ENCODE data around the gene CLVS2.

The CLVS2 gene

GRCh38 chr6:123085403-123085802 lies 89.4 kb downstream of the CLVS2 start:
- no peaks in the 10 kb centered on the region for H3K27me3 ChIP-seq (replicated peaks; ENCODE audit: insufficient read depth, low read length)
- no peak overlapping the region for H3K27ac ChIP-seq (ENCODE audit: low read length)
- no peak overlapping the region for H3K4me2 ChIP-seq (ENCODE audit: low read depth, low read length)
- peaks cover 16% of the 10 kb centered on the region for H3K4me1 ChIP-seq (ENCODE audit: low read length)
- no peaks in the 10 kb centered on the region for H4K20me1 ChIP-seq (ENCODE audit: insufficient read depth, low read length)
- no peaks in the 10 kb centered on the region for H3K9me3 ChIP-seq (replicated peaks; ENCODE audit: insufficient read depth, low read length)
- no peaks in the 10 kb centered on the region for H3K36me3 ChIP-seq (replicated peaks; ENCODE audit: insufficient read depth, low read length)
- H3K9ac ChIP-seq (ENCODE audit: low read length), result no peak overlapping the region
- no peaks in the 10 kb centered on the region for H3K79me2 ChIP-seq (ENCODE audit: low read length)
- H3K4me3 ChIP-seq (ENCODE audit: low read length), result no peak overlapping the region
- H3K9me2 ChIP-seq (replicated peaks; ENCODE audit: insufficient read depth, low read length), result no peaks in the 10 kb centered on the region
- H3F3A ChIP-seq (ENCODE audit: insufficient read depth, low read length), result peaks cover 11% of the 10 kb centered on the region
- no peak for DNase-seq
- H2AFZ ChIP-seq (ENCODE audit: low read length), result no peak overlapping the region
- TF ChIP-seq EZH2phosphoT487 (IDR thresholded peaks at IDR 0.05; ENCODE audit: low read length), result no peak
- no peak for TF ChIP-seq CTCF (IDR thresholded peaks at IDR 0.05; ENCODE audit: low read length)
- TF ChIP-seq EZH2 (optimal IDR thresholded peaks at IDR 0.05; ENCODE audit: low read depth, low read length), result no peak

DNA sequence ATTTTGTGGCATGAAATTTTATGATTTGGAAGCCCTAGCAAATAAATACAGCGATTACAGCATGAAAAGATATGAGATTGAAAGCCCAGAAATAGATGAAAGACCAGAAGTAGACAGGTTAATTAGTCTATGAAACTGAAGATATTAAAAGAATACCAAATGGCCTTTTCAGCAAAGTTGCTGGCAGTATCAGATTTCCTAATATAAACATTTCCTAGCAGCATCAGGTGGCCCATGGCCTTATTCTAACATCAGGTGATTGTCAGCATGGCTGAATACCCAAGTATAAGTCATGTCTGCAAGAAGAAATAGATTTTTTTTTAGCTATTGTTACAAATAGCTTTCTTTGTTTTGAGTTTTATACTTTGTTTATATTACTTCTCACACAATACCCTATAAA lies 93.2 kb downstream of the CLVS2 start:
- no peaks in the 10 kb centered on the region for H3K9me2 ChIP-seq (replicated peaks; ENCODE audit: insufficient read depth, low read length)
- H3K79me2 ChIP-seq (ENCODE audit: low read length), result no peaks in the 10 kb centered on the region
- no peaks in the 10 kb centered on the region for H3K9me3 ChIP-seq (replicated peaks; ENCODE audit: insufficient read depth, low read length)
- H2AFZ ChIP-seq (ENCODE audit: low read length), result 0 out of 2 replicates have a peak overlapping the region, but pooled peaks have one; percentile 23
- H3K4me2 ChIP-seq (ENCODE audit: low read depth, low read length), result peak overlapping the region; percentile 57
- no peak overlapping the region for H3K4me3 ChIP-seq (ENCODE audit: low read length)
- peak overlapping the region; percentile 69; the same call in 1 of the 2 replicates for H3K27ac ChIP-seq (ENCODE audit: low read length)
- H4K20me1 ChIP-seq (ENCODE audit: insufficient read depth, low read length), result no peaks in the 10 kb centered on the region
- TF ChIP-seq EZH2 (optimal IDR thresholded peaks at IDR 0.05; ENCODE audit: low read depth, low read length) (no peak), EZH2phosphoT487 (IDR thresholded peaks at IDR 0.05; ENCODE audit: low read length) (no peak), CTCF (IDR thresholded peaks at IDR 0.05; ENCODE audit: low read length) (no peak)
- peaks cover 16% of the 10 kb centered on the region for H3F3A ChIP-seq (ENCODE audit: insufficient read depth, low read length)
- DNase-seq, result peak; percentile 54
- no peaks in the 10 kb centered on the region for H3K27me3 ChIP-seq (replicated peaks; ENCODE audit: insufficient read depth, low read length)
- no peak overlapping the region for H3K9ac ChIP-seq (ENCODE audit: low read length)
- no peaks in the 10 kb centered on the region for H3K36me3 ChIP-seq (replicated peaks; ENCODE audit: insufficient read depth, low read length)
- peaks cover 47% of the 10 kb centered on the region for H3K4me1 ChIP-seq (ENCODE audit: low read length)

DNA sequence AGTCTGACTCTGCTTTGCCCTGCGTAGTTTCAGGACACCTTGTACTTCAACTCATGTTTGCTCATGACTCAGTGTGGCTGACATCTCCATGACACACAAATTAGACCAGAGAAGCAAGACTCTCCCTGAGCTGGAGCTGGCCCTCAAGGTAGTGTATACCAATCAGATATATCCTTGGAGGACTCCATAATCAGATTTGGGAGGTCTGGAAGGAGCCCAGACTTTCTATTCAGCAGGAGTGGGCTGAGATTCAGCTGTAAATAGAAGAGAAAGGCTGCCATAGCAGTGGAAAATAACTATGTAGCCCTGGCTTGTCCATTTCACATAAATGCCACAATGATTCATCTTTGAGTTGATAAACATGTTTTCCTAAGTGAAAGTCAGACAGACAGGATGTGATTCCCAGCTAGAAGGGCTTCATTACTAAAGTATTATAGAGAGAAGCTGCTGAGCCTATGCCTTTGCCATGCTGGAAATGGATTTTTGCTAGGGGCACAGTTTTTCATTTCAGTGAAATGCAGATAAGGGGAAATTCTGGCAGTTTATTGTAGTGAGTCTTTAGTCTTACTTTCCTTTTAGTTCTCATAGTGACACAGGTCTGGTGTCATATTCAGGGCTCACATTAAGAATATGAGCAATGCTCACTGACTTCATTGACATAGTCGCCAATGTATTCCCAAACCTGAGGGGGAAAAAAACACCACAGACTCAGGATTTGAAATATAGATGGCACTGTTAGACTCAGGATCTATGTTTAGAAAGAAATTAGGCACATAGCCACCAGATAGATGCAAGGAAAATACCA lies 95.3 kb downstream of the CLVS2 start:
- Histone ChIP-seq H3K4me1 (ENCODE audit: low read length) (peaks cover 53% of the 10 kb centered on the region), H3K36me3 (replicated peaks; ENCODE audit: insufficient read depth, low read length) (no peaks in the 10 kb centered on the region), H3K4me2 (ENCODE audit: low read depth, low read length) (peak overlapping the region; percentile 36; the same call in 1 of the 2 replicates), H3K9me3 (replicated peaks; ENCODE audit: insufficient read depth, low read length) (no peaks in the 10 kb centered on the region), H3F3A (ENCODE audit: insufficient read depth, low read length) (peaks cover 16% of the 10 kb centered on the region), H2AFZ (ENCODE audit: low read length) (peak overlapping the region; percentile 42), H3K9me2 (replicated peaks; ENCODE audit: insufficient read depth, low read length) (no peaks in the 10 kb centered on the region), H3K79me2 (ENCODE audit: low read length) (no peaks in the 10 kb centered on the region), H3K27ac (ENCODE audit: low read length) (peak overlapping the region; percentile 17; the same call in 1 of the 2 replicates), H3K27me3 (replicated peaks; ENCODE audit: insufficient read depth, low read length) (no peaks in the 10 kb centered on the region), H3K4me3 (ENCODE audit: low read length) (no peak overlapping the region), H3K9ac (ENCODE audit: low read length) (no peak overlapping the region), H4K20me1 (ENCODE audit: insufficient read depth, low read length) (no peaks in the 10 kb centered on the region)
- TF ChIP-seq EZH2phosphoT487 (IDR thresholded peaks at IDR 0.05; ENCODE audit: low read length) (no peak), CTCF (IDR thresholded peaks at IDR 0.05; ENCODE audit: low read length) (no peak), EZH2 (optimal IDR thresholded peaks at IDR 0.05; ENCODE audit: low read depth, low read length) (no peak)
- DNase-seq, result no peak

All from MM.1S (cell line).